GM21786 (cell line): ENCODE results near the gene MELTF.

ENCODE experiments used
- ATAC-seq: cut with Tn5 transposase; IDR thresholded peaks from one replicate; pipeline ENCODE4 v1.9.1; 2021; ENCODE audit not compliant: unreplicated experiment

MELTF gene

DNA sequence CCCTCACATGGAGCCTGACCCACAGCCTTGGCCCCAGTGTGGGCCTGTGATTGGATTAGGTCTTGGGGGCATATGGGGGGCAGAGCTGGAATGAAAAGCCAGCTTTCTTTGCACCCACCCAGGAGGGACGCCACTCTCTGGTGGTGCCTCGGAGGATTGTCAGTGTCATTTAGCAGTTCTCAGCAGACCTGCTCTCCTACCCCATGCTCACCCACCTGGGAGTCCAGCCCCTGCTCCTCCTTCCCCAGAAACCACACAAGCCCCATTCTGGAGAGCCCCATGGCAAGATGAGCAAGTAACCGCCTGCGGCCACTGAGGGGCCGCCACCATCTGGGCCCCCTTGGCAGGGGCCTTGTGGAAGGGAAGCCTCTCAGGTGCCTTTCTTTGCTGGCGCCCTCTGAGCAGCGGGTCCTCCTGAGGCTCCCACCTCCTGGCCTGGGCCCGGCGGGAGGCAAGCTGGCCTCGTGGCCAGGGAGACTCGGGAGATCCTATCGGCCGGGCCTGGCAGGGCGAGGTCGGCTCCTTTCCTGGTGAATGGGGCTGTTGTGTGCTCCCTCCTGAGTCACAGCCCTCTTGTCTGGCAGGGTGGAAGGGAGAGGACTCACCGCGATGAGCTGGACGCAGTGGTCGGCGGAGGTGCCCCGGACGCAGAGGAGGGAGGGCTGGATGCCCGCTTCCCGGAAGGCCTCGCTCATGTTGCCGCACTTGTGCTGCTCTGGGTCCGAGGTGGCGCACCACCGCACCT is 2.3 kb downstream of the MELTF start:
- no peak for ATAC-seq

DNA sequence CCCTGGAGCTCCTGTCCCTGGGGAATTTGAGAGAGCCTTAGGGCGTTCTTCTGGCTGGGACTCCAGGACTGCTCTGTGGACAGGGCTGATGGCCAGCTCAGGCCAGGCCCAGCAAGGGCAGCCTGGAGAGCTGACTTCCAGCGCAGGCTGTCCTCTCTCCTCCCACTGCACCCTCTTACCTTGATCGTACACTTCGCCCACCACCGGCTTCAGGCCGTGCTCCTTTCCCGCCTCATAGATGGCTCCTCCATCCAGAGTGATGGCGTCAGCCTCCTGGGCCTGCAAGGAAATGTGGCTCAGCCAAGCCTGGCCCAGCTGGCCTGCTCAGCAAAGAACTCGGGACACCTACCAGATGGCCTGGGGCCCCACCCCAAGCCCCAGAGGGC is 3.1 kb downstream of the MELTF start:
- ATAC-seq: no peak

DNA sequence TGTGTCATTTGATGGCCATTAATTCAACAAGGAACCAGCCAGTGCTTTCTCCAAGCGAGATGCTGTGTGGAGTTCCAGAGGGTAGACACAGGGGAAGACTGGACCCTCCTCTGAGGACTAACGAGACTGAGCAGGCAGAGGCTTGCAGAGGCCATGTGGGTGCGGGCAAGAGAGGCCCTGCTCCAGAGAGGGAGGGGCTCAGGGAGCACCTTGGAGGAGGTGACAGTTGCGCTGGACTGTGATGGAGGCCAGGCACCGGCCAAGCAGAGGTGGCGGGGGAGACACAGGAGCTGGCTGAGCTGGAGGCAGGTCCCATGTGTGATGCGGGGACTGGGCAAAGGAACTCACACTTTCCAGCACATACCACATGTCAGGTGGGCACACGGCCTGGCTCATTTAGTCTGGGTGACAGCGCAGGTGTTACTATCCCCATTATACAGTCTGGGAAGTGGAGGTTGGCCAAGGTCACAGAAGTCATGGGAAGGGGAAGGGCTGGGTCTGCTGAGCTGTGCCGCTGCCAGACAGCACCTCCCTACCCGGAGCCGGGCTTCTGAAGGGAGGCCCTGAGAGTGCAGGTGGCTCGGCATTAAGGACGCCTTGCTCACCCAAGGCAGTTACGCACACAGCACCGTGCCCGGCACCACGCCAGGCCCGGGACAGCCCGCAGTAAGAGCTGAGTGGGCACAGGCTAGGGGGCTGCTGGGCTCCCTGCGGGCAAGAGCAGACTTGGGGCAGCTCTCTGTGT is 3.7 kb downstream of the MELTF start:
- no peak for ATAC-seq

DNA sequence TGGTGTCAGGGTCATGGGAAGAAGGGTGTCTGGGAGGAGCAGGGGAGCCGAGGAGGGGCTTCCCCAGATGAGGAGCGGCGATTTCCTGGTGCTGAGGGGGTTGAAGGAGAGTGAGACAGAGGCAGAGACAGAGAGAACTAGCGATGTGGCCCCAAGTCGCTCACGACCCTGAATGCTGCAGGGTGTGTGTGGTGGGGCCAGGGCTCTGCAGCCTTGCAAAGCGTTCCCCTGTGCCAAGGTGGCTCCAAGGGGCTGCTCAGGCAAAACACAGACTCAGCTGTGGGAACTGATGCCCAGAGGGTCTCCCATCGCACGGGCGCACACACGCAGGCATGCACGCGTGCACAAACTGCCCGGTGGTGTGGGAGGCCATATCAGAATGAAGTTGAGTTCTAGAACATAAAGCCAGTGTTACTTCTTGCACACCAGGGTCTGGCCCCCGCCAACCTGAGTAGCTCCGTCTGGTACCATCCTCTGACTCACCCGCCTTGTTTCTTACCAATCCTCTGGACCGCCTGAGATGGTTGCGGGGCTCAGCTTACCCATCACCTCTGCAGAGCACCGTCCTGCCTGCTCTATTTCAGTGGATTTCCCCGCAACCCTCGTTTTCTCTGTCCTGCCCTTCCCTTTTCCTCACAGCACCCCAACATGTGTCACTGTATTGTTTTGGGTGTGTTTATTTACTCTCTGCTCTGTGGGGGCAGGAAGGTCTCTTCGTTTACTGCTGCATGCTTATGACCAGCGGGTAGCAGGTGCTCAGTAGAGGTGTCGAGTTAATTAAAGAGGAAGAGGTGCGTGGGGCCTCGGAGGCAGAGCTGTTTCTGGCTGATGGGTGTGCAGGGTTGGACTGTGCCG is 4.5 kb downstream of the MELTF start:
- no peak for ATAC-seq

DNA sequence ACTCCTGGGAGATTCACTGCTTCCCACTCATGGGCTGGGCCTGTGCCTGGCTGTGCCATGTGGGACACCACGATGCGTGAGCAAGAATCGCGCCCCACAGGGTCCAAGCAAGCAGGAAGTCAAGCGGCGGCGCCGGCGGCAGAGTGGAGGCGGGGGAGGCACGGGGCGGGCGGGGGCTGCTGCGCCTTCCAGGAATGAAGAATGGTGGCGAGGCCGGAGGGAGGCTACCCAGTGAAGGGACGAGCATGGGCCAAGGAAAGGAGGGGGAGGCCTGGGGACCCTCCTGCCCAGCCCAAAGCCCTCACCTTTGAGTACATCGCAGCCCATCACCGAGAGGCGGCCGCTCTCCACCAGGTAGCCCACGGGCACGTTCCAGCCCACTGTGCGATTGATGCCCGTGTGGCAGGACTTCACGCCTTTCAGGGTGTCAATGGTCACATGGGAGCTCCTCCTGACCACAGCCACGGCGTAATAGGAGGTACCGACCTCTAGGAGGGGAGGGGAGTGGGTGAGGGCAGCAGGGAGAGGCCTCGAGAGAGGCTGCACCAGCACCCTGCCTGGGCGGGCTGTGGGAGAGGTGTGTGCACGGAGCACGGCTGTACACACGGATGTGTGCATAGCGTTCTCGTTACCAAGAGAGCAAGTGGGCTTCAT is 5.5 kb downstream of the MELTF start:
- ATAC-seq: peak; percentile 6

DNA sequence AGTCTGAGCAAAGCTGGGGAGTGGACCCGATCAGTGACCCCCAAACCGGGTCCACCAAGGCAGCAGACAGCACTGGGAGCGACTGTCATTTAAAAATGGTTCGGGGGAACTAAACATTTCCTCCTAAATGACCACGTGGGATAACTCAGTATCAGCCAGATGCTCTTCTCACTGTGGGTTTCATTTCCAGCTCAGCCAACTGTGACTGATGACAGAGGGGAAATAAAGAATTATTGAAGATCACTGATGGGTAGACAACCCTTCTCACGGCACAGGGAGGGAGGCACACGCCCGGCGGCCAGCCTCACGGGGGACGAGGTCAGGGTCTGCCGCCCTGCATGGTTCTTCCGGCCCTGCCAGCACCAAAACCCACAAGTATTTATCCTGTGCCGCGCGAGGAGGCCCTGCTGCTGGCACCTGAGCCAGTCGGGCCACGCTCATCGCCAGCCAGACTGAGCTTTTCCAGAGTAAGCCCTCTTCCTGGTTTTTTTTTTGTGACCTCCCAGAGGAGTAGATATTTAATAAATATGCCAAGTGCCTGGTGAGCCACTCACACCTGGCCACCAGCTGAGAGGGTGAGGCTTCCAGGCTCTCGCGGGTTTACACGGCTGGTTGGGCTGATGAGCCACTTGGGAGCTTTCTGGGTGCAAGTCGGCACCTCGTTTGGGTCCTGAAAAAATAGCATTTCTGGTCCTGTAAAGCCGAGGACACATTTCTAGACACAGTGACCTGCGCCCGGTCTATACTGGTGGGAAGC is 6.2 kb downstream of the MELTF start:
- peak; percentile 62 for ATAC-seq

DNA sequence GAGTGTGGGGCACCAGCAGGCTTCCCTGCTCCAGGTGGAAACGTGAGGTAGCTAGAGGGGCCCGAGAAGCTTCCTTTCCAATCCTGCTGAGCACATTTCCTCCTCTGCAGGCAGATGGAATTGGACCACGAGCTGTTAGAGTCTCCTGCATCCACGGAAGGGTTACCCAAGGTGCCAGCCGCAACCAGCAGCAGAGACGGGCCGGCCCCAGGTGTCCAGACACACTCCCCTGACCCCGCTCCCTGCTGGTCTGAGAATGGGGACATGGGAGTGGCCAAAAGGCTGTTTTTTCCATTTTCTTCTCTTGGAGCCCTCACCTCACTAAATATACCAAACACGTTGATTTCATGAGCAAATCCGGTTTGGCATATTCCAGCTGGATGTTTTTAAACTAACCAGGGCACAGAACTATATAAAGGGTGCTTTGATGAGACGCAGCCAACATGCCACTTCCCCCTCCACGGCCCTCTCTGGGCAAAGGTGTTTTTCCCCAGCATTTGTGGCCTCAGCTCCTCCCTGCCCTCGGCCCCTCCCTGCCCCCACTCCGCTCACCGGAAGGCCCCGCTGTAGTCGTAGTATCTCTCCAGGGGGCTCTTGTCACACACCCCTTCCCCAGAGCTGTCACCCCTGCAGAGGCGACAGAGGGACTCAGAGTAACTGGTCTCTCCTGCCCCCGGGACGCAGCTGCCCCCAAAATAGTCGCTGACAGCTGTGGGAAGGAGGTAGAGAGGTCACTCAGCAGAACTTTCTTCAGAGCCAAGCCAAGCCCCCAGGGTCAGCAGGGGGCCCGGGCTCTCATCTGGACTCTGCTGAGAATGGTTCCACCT is 7.0 kb downstream of the MELTF start:
- peak; percentile 16 for ATAC-seq

DNA sequence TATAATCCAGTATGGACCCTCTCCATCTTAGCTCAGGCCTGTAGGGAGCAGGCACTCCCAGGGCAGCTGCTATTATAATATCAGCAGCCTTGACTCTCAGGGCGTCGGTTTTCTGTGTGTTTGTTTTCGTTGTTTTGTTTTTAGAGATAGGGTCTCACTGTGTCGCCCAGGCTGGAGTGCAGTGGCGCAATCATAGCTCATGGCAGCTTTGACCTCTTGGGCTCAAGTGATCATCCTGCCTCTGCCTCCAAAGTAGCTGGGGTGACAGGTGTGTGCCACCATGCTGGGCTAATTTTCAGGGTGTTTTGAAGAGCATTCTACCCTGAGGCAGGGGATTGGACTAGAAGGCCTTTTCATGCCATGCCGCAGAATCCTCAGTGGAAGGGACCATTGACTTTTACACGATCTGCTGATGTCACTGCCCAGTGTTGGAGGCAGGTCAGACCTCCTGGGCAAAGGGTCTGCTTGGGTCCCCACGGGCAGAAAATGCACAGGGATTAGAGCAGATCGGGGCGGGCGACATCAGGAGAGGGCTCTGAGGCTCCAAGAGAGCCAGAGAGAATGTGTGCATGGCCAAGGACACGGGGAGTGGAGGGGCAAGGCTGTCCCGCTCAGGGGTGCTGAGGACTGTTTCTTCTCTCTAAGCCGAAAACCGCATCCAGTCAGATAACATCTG is 7.8 kb downstream of the MELTF start:
- ATAC-seq: no peak

DNA sequence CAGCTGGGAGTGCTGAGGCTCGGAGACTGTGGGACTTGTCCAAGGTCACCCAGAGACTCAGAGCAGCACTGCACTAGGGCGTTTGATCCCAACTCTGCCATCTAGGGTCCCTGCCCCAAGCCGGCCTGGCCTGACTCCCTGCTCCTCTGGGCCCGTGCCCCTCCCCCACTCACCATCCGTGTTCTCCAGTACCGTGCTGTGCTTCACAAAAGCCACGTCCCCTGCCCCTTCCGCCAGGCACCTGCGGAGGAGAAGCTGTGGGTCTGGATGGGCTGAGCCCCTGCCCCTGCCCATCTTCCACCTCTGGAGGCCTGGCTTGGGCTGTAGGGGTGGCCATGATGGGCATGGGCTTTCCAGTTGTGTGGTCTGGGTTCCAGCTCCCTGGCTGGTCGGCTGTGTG is 8.4 kb downstream of the MELTF start:
- no peak for ATAC-seq

DNA sequence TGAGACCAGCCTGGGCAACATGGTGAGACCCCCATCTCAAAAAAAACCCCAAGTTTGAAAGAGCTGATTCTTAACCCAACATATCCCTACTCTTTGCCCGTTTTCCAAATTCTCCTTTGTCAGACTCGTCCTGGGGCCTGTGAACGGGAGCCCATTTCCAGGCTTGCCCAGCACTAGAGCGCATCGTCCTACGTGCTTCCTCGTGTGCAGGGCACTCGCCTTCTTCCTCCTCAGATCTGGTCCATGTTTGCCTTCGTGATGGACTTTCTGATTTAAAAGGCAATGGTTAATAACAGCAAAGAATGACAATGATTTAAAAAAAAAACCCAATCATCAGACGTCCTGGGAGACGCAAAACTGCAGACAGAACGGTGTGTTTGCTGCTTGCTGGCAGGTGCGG is 10.1 kb downstream of the MELTF start:
- ATAC-seq: no peak

DNA sequence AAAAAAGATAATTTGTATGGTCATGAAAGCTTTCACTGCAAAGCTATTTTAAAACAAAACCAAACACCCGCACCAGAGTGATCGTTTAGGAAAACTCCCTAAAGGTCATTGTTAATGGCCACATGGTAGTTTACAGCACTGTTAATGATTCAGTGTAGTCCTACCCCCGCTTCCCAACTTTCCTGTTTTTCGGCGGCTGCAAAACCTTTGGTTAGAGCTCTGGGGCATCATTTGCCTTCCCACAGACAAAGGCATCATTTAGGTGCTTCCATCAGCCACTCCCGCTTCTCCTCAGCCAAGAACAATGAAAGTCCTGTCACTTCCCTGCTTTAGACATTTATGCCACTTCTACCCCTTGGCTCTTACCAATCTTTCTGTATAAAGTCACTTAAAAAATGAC is 10.6 kb downstream of the MELTF start:
- no peak for ATAC-seq

DNA sequence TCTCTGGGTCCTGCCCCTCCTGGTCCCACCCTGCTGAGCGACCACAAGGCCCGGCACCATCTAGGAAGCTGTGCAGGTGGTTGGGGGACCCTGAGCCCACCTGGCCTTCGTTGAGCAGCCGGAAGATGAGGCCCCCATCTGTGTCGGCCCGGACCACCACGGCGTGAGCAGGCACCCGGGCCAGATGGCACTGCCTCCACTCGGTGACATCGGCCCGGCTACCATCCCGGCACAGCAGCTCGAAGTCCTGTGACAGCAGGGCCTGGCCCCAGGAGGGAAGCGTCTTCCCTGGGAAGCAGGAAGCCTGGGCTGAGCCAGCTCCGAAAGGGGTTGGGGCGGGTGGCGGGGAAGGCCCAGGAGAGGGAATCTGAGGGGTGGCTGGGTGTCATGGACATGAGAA is 12.6 kb downstream of the MELTF start:
- ATAC-seq: no peak

DNA sequence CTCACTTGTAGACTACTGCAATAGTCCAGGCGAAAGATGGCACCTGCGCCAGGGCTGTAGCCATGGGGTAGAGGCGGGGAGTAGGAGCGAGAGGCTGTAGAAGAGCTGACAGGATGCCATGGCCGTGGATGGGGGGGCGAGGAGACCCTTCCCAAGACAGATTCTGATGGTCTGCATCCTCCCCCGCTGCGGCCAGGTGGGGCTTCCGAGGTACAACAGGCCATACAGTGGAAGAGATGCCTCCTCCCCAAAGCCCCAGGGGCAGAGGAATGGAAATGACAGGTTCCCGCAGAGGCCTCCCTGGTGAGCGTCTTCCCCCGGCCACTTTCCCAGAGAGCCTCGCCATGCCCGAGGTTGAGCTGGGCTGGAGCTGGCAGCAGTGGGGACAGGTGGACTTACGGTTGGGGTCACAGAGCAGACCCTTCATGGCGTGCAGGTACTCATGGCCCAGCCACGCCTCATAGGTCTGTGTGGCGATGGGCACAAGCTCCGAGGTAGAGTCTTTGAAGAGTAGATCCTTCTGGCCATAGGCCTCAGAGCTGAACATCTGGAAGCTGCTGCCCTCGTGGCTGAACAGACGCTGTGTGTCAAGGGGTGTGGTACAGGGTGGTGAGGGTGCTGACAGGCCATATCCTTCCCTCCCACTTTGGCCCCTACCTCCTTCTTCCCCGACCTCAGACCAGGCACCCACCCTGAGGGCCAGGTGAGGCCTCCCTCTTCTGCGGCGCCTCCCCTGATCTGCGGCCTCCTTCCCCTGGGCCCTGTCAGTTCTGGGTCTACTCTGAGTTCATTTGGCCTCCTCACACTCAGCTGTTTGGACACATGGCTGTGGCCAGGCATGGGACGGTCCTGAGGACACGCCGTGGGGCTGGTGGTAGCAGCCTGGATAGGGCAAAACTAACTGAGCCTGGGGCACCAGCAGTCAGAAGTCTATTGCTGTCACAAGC is 13.6 kb downstream of the MELTF start:
- ATAC-seq: no peak

DNA sequence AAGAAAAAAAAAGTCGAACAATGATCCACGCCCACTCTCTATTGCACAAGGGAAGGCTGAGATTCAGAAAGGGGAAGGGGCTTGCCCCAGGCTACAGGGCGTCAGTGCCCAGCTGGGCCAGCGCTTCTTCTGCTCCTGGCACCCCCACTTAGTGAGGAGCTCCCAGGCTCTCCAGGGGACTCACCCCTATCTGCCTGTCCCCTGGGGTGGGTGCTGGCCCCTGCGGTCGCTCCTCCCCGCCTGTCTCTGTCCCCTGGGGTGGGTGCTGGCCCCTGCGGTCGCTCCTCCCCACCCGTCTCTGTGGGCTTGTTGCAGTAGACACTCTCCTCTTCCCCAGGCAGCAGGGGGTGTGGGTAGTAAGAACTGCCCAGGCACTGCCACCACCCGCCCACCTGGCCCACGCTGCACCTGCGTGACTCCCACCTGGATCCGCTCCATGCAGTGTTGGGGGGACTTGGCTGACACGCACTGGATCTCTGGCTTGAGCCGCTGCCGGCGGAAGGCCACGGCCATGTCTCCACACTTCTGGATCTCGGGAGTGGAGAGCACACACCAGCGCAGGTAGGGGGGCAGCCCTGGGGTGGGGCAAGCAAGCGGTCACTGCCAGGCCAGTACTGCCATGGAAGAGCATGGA is 14.6 kb downstream of the MELTF start:
- ATAC-seq: no peak

DNA sequence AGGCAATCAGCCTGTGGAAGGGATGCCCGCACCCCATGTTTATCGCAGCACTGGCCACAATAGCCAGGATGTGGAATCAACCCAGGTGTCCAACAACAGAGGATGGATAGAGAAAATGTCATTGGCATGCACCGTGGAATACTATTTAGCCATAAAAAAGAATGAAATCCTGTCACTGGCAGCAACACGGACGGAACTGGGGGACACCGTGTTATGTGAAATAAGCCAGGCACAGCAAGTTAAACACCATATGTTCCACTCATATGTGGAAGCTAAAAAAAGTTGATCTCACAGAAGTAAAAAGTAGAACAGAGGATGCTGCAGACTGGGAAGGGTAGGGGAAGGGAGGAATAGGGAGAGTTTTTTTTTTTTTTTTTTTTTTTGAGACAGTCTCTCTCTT is 15.6 kb downstream of the MELTF start:
- no peak for ATAC-seq

DNA sequence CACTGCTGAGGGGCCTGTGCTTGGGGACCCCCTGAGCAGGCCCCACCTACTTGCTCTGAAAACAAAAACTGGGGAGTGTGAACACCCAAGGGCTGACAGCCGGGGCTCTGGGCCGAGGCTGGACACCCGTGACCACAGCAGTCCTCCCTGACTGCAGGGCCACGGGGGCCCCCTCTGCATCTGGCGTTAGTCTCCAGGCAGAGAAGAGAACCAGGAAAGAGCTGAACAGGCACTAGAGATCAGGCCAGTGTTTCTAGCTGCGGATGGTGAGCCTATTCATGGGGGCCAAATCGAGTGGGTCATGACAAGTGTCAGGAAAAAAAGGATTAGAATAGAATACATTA is 17.1 kb downstream of the MELTF start:
- ATAC-seq: no peak

DNA sequence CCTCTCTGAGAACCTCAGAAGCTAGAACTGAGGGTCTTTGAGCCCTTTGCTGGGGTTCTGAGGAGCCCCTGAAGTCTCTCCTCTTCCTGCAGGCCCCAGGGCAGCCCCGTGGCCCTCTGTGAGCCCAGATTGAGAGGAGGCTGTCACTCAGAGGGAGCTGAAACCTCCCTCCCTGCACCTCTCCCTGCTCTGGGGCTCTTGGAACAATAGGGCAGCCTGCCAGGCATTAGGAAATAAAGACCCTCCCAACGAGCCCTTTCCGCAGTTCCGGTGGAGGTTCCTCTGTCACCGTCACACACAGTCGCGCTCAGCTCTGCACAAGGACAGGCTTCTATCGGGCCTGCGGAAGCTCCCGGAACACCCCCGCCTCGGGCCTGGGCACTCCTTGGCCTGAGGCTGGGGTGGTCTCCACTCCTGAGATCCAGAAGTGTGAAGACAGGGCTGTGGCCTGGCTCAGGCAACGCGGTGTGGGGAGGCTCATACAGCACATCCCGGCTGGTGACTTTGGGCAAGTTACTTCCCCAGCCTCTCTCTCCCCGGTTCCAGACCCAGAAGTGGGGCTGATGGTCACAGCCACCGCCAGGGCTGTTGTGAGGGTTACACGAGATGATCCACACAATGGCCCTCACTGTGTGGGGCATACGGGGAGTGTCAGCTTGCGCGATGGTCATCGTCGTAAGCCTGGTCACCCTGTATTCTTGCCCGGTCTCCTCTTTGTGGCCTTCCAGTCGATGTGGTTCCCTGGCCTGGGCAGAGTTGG is 17.7 kb downstream of the MELTF start:
- no peak for ATAC-seq
